ENCODE data around the gene PRICKLE1. TPM values are rescaled to one million over a fixed set of nuclear protein-coding genes. Genes with fewer than 3 reads are reported as not detected.

The PRICKLE1 gene
- total and polyA plus RNA-seq, 2 of the 4 experiments (the other 2 are of a cell fraction) = 21.3 to 21.7 TPM

DNA sequence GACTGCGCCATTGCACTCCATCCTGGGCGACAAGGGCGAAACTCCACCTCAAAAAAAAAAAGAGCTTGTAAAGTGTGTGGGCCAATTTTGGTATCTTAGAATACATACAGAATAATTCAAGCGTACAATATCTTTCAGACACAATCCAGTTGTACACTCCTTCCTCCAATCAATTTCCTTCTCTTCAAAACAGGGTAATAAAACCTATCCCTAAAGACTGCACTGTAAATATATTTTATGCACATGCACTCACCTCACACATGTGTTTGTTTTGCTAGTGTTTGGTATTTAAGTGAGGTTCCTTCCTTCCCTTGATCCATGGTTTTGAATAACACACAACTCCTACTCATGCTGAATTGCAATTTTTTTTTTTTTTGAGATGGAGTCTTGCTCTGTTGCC, 125.9 kb downstream of the PRICKLE1 start:
- H2AFZ ChIP-seq (replicated peaks; ENCODE audit: low read length, poor library complexity) = no peak overlapping the region

More for the DNA sequence above, 125.9 kb downstream of the PRICKLE1 start:
- no peak overlapping the region for H2BK120ac ChIP-seq (ENCODE audit: low read depth, low read length)
- H3K79me1 ChIP-seq (ENCODE audit: low read depth in 1 of 2, low read length in 2 of 2) = peaks cover 2 to 24% of the 10 kb centered on the region in 2 experiments; a peak in 3 of 4 replicates
- no peak overlapping the region for H3K9ac ChIP-seq (ENCODE audit: low read depth, low read length)
- no peaks in the 10 kb centered on the region for H3K9me3 ChIP-seq (ENCODE audit: control insufficient read depth, insufficient read depth, low read length)
- H3K4me2 ChIP-seq (ENCODE audit: low read depth, low read length) = no peak overlapping the region
- no peak overlapping the region for H3K23ac ChIP-seq (ENCODE audit: low read depth, low read length)
- BruUV-seq (replicated peaks) = no TSS peak
- H3K27ac ChIP-seq (ENCODE audit: insufficient read depth, low read length) = no peak overlapping the region
- no peak overlapping the region for H4K91ac ChIP-seq (ENCODE audit: insufficient read depth, low read depth, low read length)
- no peak overlapping the region for H2BK5ac ChIP-seq (ENCODE audit: low read depth, low read length, poor library complexity, severe bottlenecking)
- CTCF ChIA-PET = no interaction called here
- POLR2A ChIA-PET (ENCODE audit: unreplicated experiment) = no interaction called here
- H3K4ac ChIP-seq (ENCODE audit: low read depth, low read length) = no peak overlapping the region
- H2BK15ac ChIP-seq (ENCODE audit: low read depth, low read length) = no peak overlapping the region
- H4K5ac ChIP-seq (ENCODE audit: low read depth, low read length) = no peak overlapping the region
- no peak overlapping the region for H3K56ac ChIP-seq (ENCODE audit: extremely low read depth, insufficient read depth, low read length)
- peaks cover 47% of the 10 kb centered on the region for H3K36me3 ChIP-seq (ENCODE audit: control insufficient read depth, insufficient read depth, low read length)
- in situ Hi-C loops (cut with MboI; ENCODE audit: low sequenced_read_pairs) = no loop called here
- ATAC-seq (ENCODE audit: low read depth) (no peak), DNase-seq (no peak)
- H2AK9ac ChIP-seq (replicated peaks; ENCODE audit: low read depth, low read length, poor library complexity) = no peak overlapping the region
- peaks cover 2% of the 10 kb centered on the region for H3K4me1 ChIP-seq (ENCODE audit: control insufficient read depth, insufficient read depth, low read length)
- no peak overlapping the region for H3K4me3 ChIP-seq (ENCODE audit: insufficient read depth, low read depth, low read length)
- no peak overlapping the region for H3K18ac ChIP-seq (ENCODE audit: low read depth, low read length)
- no peak overlapping the region for H3K14ac ChIP-seq (replicated peaks; ENCODE audit: low read depth, low read length)
- no peak overlapping the region for H2AK5ac ChIP-seq (ENCODE audit: low read depth, low read length)
- peaks cover 7% of the 10 kb centered on the region; the same call in 1 of the 2 replicates for H3K9me1 ChIP-seq (ENCODE audit: insufficient read depth, low read length)
- H2BK20ac ChIP-seq (ENCODE audit: low read depth, low read length) = no peak overlapping the region
- intact Hi-C loops (cut with micrococcal nuclease) = no loop called here
- no peaks in the 10 kb centered on the region for H3K27me3 ChIP-seq (ENCODE audit: control insufficient read depth, insufficient read depth, low read length)
- no peaks in the 10 kb centered on the region for H4K20me1 ChIP-seq (ENCODE audit: insufficient read depth, low read length)
- dilution Hi-C loops (cut with HindIII; ENCODE audit: low sequenced_read_pairs, unreplicated experiment) = no loop called here
- no CpG with 5 or more reads among the region's 4 CpGs for WGBS, 2 experiments (ENCODE audit: extremely low coverage in 2 of 2, insufficient read length in 1 of 2)
- TF ChIP-seq FOS (IDR thresholded peaks at IDR 0.05; ENCODE audit: low read depth, low read length) (no peak), MAZ (IDR thresholded peaks at IDR 0.05; ENCODE audit: borderline replicate concordance, low read depth, low read length) (no peak), CHD1 (IDR thresholded peaks at IDR 0.05; ENCODE audit: low read depth, low read length) (no peak), POLR2A (IDR thresholded peaks at IDR 0.05; ENCODE audit: low read depth, low read length) (no peak), CEBPB (IDR thresholded peaks at IDR 0.05; ENCODE audit: low read depth, low read length) (no peak), MXI1 (IDR thresholded peaks at IDR 0.05; ENCODE audit: borderline replicate concordance, low read depth, low read length) (no peak), SMC3 (IDR thresholded peaks at IDR 0.05; ENCODE audit: low read depth, low read length) (no peak)
- TF ChIP-seq, protein P1, sequence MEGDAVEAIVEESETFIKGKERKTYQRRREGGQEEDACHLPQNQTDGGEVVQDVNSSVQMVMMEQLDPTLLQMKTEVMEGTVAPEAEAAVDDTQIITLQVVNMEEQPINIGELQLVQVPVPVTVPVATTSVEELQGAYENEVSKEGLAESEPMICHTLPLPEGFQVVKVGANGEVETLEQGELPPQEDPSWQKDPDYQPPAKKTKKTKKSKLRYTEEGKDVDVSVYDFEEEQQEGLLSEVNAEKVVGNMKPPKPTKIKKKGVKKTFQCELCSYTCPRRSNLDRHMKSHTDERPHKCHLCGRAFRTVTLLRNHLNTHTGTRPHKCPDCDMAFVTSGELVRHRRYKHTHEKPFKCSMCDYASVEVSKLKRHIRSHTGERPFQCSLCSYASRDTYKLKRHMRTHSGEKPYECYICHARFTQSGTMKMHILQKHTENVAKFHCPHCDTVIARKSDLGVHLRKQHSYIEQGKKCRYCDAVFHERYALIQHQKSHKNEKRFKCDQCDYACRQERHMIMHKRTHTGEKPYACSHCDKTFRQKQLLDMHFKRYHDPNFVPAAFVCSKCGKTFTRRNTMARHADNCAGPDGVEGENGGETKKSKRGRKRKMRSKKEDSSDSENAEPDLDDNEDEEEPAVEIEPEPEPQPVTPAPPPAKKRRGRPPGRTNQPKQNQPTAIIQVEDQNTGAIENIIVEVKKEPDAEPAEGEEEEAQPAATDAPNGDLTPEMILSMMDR (conservative IDR thresholded peaks at IDR 0.05; ENCODE audit: low read depth, low read length) = no peak
- H4K8ac ChIP-seq (ENCODE audit: low read depth in 2 of 2, low read length in 2 of 2) = no peak overlapping the region
